Sciatic nerve (tissue), 2 donors: ENCODE data around the gene DKK2. TPM values are rescaled to one million over a fixed set of nuclear protein-coding genes. Genes with fewer than 3 reads are reported as not detected.
A peak's percentile ranks its signal among the peaks of the same experiment; 100 is the strongest.

Experiments used
- ATAC-seq: fragments of 200-7000 bp; cut with Tn5 transposase; one replicate; pipeline ENCODE4 v1.9.1; 2020; ENCODE audit warnings: mild to moderate bottlenecking, moderate library complexity
- DNase-seq: peaks from one replicate; pipeline ENCODE4 v3.0.0-alpha.2; 2020; ENCODE audit warnings: low spot score
- intact Hi-C: fragments of 100-400 bp; cut with DNase I; formaldehyde crosslinking; loops from one replicate; pipeline ENCODE4 v1.14.2; 2022
- total RNA-seq: library from RNA; stranded (reverse); fragmentation: NEBNext Ultra II Directional; extraction: Animal tissue kit (Norgen Biotek cat#: 25700); gene quantifications from one replicate; pipeline ENCODE4 v1.2.1, GENCODE V29; 2021
- donor health status: DM: no; HTN: no; CAD: no.
- donor health status: DM: no; HTN: no; CAD: no.

DKK2 gene, protein sequence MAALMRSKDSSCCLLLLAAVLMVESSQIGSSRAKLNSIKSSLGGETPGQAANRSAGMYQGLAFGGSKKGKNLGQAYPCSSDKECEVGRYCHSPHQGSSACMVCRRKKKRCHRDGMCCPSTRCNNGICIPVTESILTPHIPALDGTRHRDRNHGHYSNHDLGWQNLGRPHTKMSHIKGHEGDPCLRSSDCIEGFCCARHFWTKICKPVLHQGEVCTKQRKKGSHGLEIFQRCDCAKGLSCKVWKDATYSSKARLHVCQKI
- total RNA-seq = 16.5 TPM

GRCh38 chr4:107035819-107036583 is at the start of gene DKK2:
Gene DKK2 (minus strand): TSS chr4:107036313. CDS start chr4:107035591, 722 bp downstream.
- ATAC-seq = peak; percentile 63
- DNase-seq = peak; percentile 76
- intact Hi-C loops = no loop called here

- DNase-seq = no peak
- no peak for ATAC-seq
Observed at GRCh38 chr4:107077192-107077591, 41.1 kb upstream of the DKK2 start.

DNA sequence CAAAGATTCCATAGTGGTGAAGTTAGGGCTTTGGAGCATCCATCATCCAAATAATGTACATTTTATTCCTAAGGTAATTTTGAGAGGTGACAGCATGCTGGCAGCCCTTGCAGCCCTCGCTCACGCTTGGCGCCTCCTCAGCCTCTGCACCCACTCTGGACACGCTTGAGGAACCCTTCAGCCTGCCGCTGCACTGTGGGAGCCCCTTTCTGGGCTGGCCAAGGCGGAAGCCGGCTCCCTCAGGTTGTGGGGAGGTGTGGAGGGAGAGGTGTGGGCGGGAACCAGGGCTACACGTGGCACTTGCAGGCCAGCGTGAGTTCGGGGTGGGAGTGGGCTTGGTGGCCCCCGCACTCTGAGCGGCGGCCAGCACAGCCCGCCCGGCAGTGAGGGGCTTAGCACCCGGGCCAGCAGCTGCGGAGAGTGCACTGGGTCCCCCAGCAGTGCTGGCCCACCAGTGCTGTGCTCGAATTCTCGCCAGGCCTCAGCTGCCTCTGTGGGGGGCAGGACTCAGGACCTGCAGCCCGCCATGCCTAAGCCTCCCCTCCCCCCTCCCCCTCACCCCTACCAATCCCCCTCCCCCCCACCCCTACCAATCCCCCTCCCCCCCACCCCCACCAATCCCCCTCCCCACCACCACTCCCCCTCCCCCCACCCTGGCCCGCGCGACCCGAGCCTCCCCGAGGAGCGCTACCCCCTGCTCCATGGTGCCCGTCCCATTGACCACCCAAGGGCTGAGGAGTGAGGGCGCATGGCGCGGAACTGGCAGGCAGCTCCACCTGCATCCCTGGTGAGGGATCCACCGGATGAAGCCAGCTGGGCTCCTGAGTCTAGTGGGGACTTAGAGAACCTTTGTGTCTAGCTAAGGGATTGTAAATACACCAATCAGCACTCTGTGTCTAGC is 37.0 kb upstream of the DKK2 start:
- DNase-seq = no peak
- no peak for ATAC-seq
- intact Hi-C loops = no loop called here

More at GRCh38 chr4:107077192-107077591, 41.1 kb upstream of the DKK2 start:
- intact Hi-C loops = no loop called here

DNA sequence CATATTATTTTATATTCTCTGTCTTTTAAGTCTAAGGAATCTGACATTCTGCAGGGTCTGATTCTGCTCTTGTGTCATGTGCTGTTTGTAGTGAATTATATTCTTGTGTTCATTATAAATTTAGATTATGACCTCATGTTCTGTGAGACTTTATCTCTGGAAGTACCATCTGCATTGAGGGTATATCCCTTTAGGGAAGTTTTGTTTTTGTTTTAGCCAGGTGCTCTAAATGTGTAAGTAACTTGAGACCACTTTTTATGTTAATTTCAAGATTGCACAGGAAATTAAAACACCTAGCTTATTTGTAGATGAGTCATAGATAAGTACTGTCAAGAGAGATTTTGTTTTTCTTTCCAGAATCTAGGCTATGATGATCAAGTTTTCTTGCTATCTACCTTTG is 35.0 kb upstream of the DKK2 start:
- DNase-seq (no peak), ATAC-seq (no peak)
- intact Hi-C loops = no loop called here

GRCh38 chr4:107069049-107069448 is 32.9 kb upstream of the DKK2 start:
- DNase-seq (no peak), ATAC-seq (no peak)
- intact Hi-C loops = no loop called here

DNA sequence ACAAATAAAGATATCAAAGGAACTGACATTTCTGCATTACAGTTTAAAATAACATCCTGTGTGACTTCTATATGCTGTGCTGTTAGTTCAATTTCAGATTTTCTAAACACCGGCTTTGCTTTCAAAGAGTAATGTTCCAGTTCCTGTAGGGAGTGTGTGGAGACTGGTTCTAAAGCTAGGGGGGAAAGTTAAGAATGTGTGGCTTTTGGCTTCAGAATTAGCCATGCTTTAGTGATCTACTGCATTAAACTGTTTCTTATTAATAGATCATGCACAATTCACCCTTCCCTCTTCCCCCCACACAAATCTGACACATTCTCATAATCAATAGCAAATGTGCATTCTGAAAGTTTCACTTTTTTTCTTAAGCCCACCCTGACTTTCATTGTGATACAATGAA is 32.0 kb upstream of the DKK2 start:
- ATAC-seq (no peak), DNase-seq (no peak)
- intact Hi-C loops = no loop called here

GRCh38 chr4:107066621-107067020 is 30.5 kb upstream of the DKK2 start:
- no peak for ATAC-seq
- no peak for DNase-seq
- intact Hi-C loops = no loop called here

DNA sequence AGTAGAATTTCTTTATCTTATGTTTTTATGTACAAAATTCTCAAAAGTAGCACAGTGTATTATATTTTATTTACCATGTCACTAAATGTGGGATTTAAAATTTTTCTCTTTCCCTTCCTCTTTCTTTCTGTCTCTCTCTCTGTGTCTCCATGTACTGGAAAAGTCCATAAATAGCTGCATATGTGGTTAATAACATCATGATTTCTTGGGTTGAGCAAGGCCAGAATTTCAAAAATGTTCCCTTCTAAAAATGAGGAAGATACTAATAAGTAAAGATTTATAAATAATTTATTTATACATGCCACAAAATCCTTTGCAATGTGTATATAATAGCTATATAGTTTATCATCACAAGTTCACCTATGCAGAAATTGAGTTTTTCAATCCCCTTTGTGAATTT is 29.1 kb upstream of the DKK2 start:
- no peak for ATAC-seq
- intact Hi-C loops = no loop called here
- no peak for DNase-seq

- DNase-seq (no peak), ATAC-seq (no peak)
- intact Hi-C loops = no loop called here
Observed at GRCh38 chr4:107060388-107060787, 24.3 kb upstream of the DKK2 start.

DNA sequence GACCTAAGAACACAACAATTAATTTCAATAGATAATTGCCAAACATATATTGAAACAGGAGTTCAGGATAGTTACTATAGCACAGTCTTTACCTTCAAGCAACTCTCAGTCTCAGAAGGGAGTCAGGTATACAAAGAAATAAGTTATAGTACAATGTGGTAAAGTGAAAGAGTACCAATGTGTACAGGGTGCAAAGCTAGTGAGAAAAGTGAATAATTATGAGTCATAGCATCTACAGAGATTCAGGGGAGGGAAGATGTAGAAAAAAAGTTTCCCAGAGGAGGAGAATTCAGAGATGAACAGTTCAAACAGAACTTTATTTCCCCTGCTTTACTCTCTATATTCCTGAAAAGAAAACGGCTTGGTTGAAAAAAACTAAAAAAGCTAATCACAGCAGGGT is 22.7 kb upstream of the DKK2 start:
- DNase-seq = no peak
- intact Hi-C loops = no loop called here
- ATAC-seq = no peak

GRCh38 chr4:107050525-107051135 is 14.5 kb upstream of the DKK2 start:
- intact Hi-C loops = no loop called here
- ATAC-seq (no peak), DNase-seq (no peak)

DNA sequence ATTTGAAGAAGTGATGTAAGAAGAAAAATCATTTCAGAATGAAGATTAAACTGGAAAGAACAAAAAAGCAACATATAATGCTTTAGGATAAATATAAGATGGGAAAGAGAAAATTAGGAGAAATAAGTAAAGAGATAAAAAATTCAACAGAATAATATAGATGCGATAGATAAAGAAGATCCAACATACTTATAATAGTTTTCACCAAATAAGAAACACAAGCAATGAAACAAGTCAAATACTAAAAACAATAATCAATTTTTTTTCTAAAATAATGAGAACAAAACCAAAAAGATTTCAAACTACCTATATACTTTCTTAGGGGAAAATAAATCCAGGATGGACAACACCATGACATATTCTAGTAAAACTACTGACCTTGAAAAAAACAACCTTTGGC is 10.1 kb upstream of the DKK2 start:
- ATAC-seq = no peak
- intact Hi-C loops = no loop called here
- DNase-seq = no peak

DNA sequence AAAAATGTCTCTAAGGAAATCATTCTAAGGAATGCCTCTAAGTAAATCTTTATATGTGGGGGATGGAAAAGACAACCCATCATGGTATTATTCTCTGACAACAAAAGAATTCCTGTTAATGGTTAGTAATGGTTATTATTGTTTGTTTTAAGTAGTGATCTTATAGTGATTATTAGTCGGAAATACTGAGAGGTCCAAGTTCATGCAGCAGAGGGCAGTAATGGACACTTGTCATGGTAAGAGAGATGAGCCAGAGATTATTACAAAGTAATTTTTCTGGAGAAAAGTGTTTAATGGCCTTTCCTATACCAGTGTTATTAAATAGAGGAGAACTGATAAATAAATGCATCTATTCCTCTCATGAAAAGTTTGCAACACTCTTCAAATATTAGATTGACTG is 8.1 kb upstream of the DKK2 start:
- DNase-seq = no peak
- intact Hi-C loops = no loop called here
- no peak for ATAC-seq

- ATAC-seq (peak; percentile 73), DNase-seq (peak; percentile 75)
- intact Hi-C loops = no loop called here
Observed at GRCh38 chr4:107037199-107037584, 1.1 kb upstream of the DKK2 start.

DNA sequence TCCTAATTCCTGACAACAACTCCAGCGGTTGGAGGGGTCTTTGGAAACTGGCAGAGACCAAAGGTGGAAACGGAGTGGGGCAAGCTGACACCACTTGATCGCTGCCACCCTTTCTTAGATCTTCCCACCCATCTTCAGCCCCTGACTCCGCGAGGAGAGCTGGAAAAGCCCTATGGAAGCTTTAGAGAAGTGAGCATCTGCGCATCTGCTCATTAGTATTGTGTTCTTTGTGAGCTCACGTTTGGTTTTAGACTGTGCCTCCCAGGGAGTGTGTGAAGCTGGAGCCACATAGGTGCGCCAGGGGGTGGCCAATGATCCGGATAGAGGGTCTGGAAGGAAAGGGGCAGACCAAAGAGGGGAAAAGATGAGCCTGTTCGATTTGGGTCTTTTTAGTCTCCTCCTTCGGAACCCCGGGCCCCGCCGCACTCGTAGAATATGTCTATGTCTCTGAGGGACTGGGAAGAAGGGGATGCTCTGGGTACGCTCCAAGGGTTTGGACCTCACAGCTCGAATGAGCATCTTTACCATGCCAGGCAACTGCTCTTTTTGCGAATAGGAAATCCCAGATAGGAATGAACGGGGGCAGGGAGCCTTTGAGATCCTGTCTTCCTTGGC is 578 bp upstream of the DKK2 start:
- DNase-seq (no peak), ATAC-seq (peak; percentile 10)
- intact Hi-C loops = no loop called here

- ATAC-seq (peak; percentile 49), DNase-seq (peak; percentile 54)
- intact Hi-C loops = no loop called here
Observed at GRCh38 chr4:107034996-107035818, 906 bp downstream of the DKK2 start.

DNA sequence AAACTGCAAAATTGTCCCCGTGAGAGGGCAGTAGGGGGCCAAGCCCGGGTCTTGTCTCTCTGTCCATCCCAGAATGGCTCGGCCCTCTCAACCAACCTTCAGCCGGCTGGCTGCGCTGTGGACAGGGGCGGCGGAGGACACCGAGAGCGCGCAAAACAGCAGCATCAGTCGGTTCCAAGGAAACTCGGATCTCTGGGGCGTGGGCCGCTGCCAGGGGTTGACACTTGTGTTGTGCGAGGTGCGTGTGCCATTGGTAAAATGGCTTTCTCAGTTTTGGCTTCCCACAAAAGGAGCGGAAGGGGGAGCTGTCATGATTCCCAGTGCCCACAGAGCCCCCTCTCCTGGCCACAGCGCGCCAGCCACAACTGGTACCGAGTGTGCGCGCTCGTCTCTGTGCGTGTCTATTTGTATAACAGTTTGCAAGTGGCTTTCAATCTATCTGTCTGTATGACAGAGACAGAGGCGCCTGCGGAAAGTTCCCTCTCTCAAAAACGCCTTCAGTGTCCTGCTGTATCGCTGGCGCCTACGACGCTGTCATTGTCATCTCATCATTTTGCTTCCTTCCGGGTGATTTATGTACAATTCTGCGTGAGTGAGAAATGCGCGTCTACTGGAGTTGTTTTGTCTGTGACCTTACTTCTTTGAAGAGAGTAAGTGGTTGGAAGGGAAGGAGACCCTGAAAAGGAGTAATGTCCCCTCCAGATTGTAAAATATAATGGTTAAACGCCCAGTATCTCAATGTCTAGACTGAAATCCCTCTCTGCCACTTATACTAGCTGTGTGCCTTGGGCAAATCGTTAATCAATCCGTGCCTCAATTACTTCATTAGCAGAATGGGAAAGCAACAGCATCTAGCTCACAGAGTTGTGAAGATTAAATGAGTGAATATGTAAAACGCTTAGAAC is 1.8 kb downstream of the DKK2 start:
- DNase-seq (peak; percentile 68), ATAC-seq (peak; percentile 64)
- intact Hi-C loops = no loop called here
